ENCODE results near the gene ADRA2C.

- TF ChIP-seq, protein P1, sequence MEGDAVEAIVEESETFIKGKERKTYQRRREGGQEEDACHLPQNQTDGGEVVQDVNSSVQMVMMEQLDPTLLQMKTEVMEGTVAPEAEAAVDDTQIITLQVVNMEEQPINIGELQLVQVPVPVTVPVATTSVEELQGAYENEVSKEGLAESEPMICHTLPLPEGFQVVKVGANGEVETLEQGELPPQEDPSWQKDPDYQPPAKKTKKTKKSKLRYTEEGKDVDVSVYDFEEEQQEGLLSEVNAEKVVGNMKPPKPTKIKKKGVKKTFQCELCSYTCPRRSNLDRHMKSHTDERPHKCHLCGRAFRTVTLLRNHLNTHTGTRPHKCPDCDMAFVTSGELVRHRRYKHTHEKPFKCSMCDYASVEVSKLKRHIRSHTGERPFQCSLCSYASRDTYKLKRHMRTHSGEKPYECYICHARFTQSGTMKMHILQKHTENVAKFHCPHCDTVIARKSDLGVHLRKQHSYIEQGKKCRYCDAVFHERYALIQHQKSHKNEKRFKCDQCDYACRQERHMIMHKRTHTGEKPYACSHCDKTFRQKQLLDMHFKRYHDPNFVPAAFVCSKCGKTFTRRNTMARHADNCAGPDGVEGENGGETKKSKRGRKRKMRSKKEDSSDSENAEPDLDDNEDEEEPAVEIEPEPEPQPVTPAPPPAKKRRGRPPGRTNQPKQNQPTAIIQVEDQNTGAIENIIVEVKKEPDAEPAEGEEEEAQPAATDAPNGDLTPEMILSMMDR (IDR thresholded peaks at IDR 0.05) = no peak
- no peak for TF ChIP-seq ZFX (IDR thresholded peaks at IDR 0.05; ENCODE audit: borderline replicate concordance)
Measured at GRCh38 chr4:3720466-3720865, 45.7 kb upstream of the ADRA2C start.
